COR-L47 (cell line): ENCODE data around the gene PTPRS.
"Not testable (repeated sequence)": the region's sequence is repeated elsewhere in the genome, so short reads cannot be mapped to it uniquely, and the experiment has no call there.

Experiments
- DNase-seq: peaks from one replicate; lab custom pipeline; 2025; lab: John Stamatoyannopoulos, UW

Gene PTPRS

GRCh38 chr19:5333581-5334365 is 6.8 kb downstream of the PTPRS start:
- DNase-seq = no peak

GRCh38 chr19:5332501-5332900 is 8.1 kb downstream of the PTPRS start:
- no peak for DNase-seq

GRCh38 chr19:5331790-5332189 is 8.8 kb downstream of the PTPRS start:
- no peak for DNase-seq

- DNase-seq = no peak
These were observed 10.3 kb downstream of the PTPRS start for GRCh38 chr19:5330307-5330720.

- no peak for DNase-seq
These were observed 11.5 kb downstream of the PTPRS start for GRCh38 chr19:5329141-5329540.

- not testable (repeated sequence) for DNase-seq
These were observed 12.2 kb downstream of the PTPRS start for GRCh38 chr19:5328407-5328806.

- no peak for DNase-seq
These were observed 13.5 kb downstream of the PTPRS start for GRCh38 chr19:5326986-5327623.

GRCh38 chr19:5326545-5326944 is 14.1 kb downstream of the PTPRS start:
- no peak for DNase-seq

- DNase-seq = no peak
These were observed 15.7 kb downstream of the PTPRS start for GRCh38 chr19:5324947-5325346.

GRCh38 chr19:5323475-5323811 is 17.2 kb downstream of the PTPRS start:
- DNase-seq = no peak

- DNase-seq = no peak
These were observed 18.5 kb downstream of the PTPRS start for GRCh38 chr19:5321851-5322681.

- no peak for DNase-seq
These were observed 19.5 kb downstream of the PTPRS start for GRCh38 chr19:5321066-5321642.

GRCh38 chr19:5319516-5319915 is 21.1 kb downstream of the PTPRS start:
- DNase-seq = no peak

- DNase-seq = no peak
These were observed 22.3 kb downstream of the PTPRS start for GRCh38 chr19:5318306-5318705.

GRCh38 chr19:5317321-5317720 is 23.3 kb downstream of the PTPRS start:
- DNase-seq = no peak

GRCh38 chr19:5316138-5316537 is 24.5 kb downstream of the PTPRS start:
- no peak for DNase-seq

- no peak for DNase-seq
These were observed 25.7 kb downstream of the PTPRS start for GRCh38 chr19:5314907-5315298.

- no peak for DNase-seq
These were observed 26.4 kb downstream of the PTPRS start for GRCh38 chr19:5314012-5314906.

GRCh38 chr19:5313307-5313706 is 27.3 kb downstream of the PTPRS start:
- peak; percentile 75 for DNase-seq

- no peak for DNase-seq
These were observed 28.6 kb downstream of the PTPRS start for GRCh38 chr19:5312058-5312457.

- no peak for DNase-seq
These were observed 31.0 kb downstream of the PTPRS start for GRCh38 chr19:5309438-5310204.
